Smooth muscle cell (in vitro differentiated cells): ENCODE data around the gene PTPN1. TPM values are rescaled to one million over a fixed set of nuclear protein-coding genes. Genes with fewer than 3 reads are reported as not detected.

ENCODE experiments used
- DNase-seq: peaks from one replicate; lab custom pipeline; 2025; ENCODE audit not compliant: unreplicated experiment; lab: John Stamatoyannopoulos, UW
- H2AFZ ChIP-seq: fragments of 200-600 bp; sonication (generic); 2 replicates; pipeline ENCODE4 v1.6.0; 2016; ENCODE audit warnings: antibody characterized with exemption, low read depth, mild to moderate bottlenecking
- H3F3A ChIP-seq: fragments of 200-600 bp; sonication (generic); 2 replicates; pipeline ENCODE4 v1.6.0; 2017; ENCODE audit warnings: antibody characterized with exemption, low read depth
- H3K27ac ChIP-seq: fragments of 200-600 bp; sonication (generic); 2 replicates; pipeline ENCODE4 v1.5.1; 2016; ENCODE audit warnings: low read depth, mild to moderate bottlenecking
- H3K27me3 ChIP-seq: fragments of 200-600 bp; sonication (generic); 2 replicates; pipeline ENCODE4 v1.6.1; 2016; ENCODE audit warnings: low read depth, mild to moderate bottlenecking
- H3K36me3 ChIP-seq: fragments of 200-600 bp; sonication (generic); 2 replicates; pipeline ENCODE4 v1.5.1; 2016; ENCODE audit warnings: low read depth
- H3K4me1 ChIP-seq: fragments of 200-600 bp; sonication (generic); 2 replicates; pipeline ENCODE4 v1.5.1; 2016; ENCODE audit warnings: low read depth
- H3K4me2 ChIP-seq: fragments of 200-600 bp; sonication (generic); 2 replicates; pipeline ENCODE4 v1.6.0; 2016; ENCODE audit warnings: mild to moderate bottlenecking
- H3K4me3 ChIP-seq: fragments of 200-600 bp; sonication (generic); 2 replicates; pipeline ENCODE4 v1.5.1; 2016; ENCODE audit warnings: mild to moderate bottlenecking
- H3K79me2 ChIP-seq: fragments of 200-600 bp; sonication (generic); 2 replicates; pipeline ENCODE4 v1.6.0; 2016; ENCODE audit warnings: low read depth, mild to moderate bottlenecking
- H3K9ac ChIP-seq: fragments of 200-600 bp; sonication (generic); 2 replicates; pipeline ENCODE4 v1.6.0; 2016; ENCODE audit warnings: low read depth
- H3K9me3 ChIP-seq: fragments of 200-600 bp; sonication (generic); replicated peaks from 2 replicates; pipeline ENCODE4 v1.5.1; 2016; ENCODE audit warnings: low read depth
- H4K20me1 ChIP-seq: fragments of 200-600 bp; sonication (generic); 2 replicates; pipeline ENCODE4 v1.6.0; 2016; ENCODE audit warnings: low read depth
- CTCF ChIP-seq: fragments of 200-600 bp; sonication (generic); IDR thresholded peaks from 2 replicates; pipeline ENCODE4 v1.5.1; 2017; ENCODE audit warnings: borderline replicate concordance, mild to moderate bottlenecking, antibody characterized with exemption; ENCODE audit not compliant: insufficient read depth, poor library complexity, severe bottlenecking
- WGBS: methylation state at CpG from one replicate; pipeline ENCODE4 v1.1.7; 2016; ENCODE audit warnings: low lambda C conversion rate; 5-methylcytosine and 5-hydroxymethylcytosine counted together
- polyA plus RNA-seq: library from polyadenylated mRNA; unstranded; fragments of >200 nt; fragmentation: Nextera tagmentation; extraction: Ambion mirVana; gene quantifications from 2 replicates; pipeline ENCODE4 v1.2.1, GENCODE V29; 2016
- total RNA-seq: library from RNA; depleted of rRNA; stranded (reverse); fragments of >200 nt; gene quantifications from 2 replicates; pipeline ENCODE4 v1.2.3, GENCODE V29; 2014

Gene PTPN1
- total and polyA plus RNA-seq, 2 experiments from 2014 or later, result 16.1 to 28.9 TPM

GRCh38 chr20:50582092-50582491, 71.9 kb downstream of the PTPN1 start:
- no peak overlapping the region for H2AFZ ChIP-seq
- H3K9me3 ChIP-seq, result no peaks in the 10 kb centered on the region
- H3K79me2 ChIP-seq, result no peaks in the 10 kb centered on the region
- H3K27ac ChIP-seq, result no peak overlapping the region
- no peaks in the 10 kb centered on the region for H3K4me1 ChIP-seq
- H3K4me3 ChIP-seq, result no peak overlapping the region
- peaks cover 8% of the 10 kb centered on the region for H3F3A ChIP-seq
- H3K9ac ChIP-seq, result no peak overlapping the region
- H3K36me3 ChIP-seq, result peaks cover 4% of the 10 kb centered on the region
- no peak overlapping the region for H3K4me2 ChIP-seq
- no peaks in the 10 kb centered on the region for H3K27me3 ChIP-seq
- WGBS, result 92% methylated on average over 6 of the region's 6 CpGs
- no peak for TF ChIP-seq CTCF
- no peak for DNase-seq
- H4K20me1 ChIP-seq, result peaks cover 32% of the 10 kb centered on the region

- Histone ChIP-seq H3K27me3 (no peaks in the 10 kb centered on the region), H3K27ac (no peak overlapping the region), H3K36me3 (peaks cover 4% of the 10 kb centered on the region), H3K9ac (no peak overlapping the region), H3K9me3 (no peaks in the 10 kb centered on the region), H3K4me2 (no peak overlapping the region), H3K4me1 (no peaks in the 10 kb centered on the region), H3K79me2 (no peaks in the 10 kb centered on the region), H4K20me1 (peaks cover 31% of the 10 kb centered on the region), H3K4me3 (no peak overlapping the region), H3F3A (peaks cover 8% of the 10 kb centered on the region), H2AFZ (no peak overlapping the region)
- TF ChIP-seq CTCF, result no peak
- DNase-seq, result no peak
- 98% methylated on average over 26 of the region's 26 CpGs for WGBS
These were observed 72.5 kb downstream of the PTPN1 start for GRCh38 chr20:50582591-50583234.

GRCh38 chr20:50583442-50584150, 73.4 kb downstream of the PTPN1 start:
- Histone ChIP-seq H4K20me1 (peaks cover 34% of the 10 kb centered on the region), H3K27me3 (no peaks in the 10 kb centered on the region), H3K36me3 (peaks cover 4% of the 10 kb centered on the region)

More at GRCh38 chr20:50583442-50584150, 73.4 kb downstream of the PTPN1 start:
- Histone ChIP-seq H3K4me2 (no peak overlapping the region), H3K4me3 (no peak overlapping the region), H3K9ac (no peak overlapping the region), H3K79me2 (no peaks in the 10 kb centered on the region), H2AFZ (no peak overlapping the region), H3K4me1 (no peaks in the 10 kb centered on the region), H3K27ac (no peak overlapping the region), H3K9me3 (no peaks in the 10 kb centered on the region), H3F3A (peaks cover 8% of the 10 kb centered on the region)
- no peak for DNase-seq
- 97% methylated on average over 15 of the region's 15 CpGs for WGBS
- no peak for TF ChIP-seq CTCF
